GM21423 (cell line): ENCODE measurements around the gene MTF2.

Source experiments
- ATAC-seq: cut with Tn5 transposase; IDR thresholded peaks from one replicate; pipeline ENCODE4 v1.9.1; 2021; ENCODE audit warnings: mild to moderate bottlenecking, moderate library complexity; ENCODE audit not compliant: unreplicated experiment

Gene MTF2

DNA sequence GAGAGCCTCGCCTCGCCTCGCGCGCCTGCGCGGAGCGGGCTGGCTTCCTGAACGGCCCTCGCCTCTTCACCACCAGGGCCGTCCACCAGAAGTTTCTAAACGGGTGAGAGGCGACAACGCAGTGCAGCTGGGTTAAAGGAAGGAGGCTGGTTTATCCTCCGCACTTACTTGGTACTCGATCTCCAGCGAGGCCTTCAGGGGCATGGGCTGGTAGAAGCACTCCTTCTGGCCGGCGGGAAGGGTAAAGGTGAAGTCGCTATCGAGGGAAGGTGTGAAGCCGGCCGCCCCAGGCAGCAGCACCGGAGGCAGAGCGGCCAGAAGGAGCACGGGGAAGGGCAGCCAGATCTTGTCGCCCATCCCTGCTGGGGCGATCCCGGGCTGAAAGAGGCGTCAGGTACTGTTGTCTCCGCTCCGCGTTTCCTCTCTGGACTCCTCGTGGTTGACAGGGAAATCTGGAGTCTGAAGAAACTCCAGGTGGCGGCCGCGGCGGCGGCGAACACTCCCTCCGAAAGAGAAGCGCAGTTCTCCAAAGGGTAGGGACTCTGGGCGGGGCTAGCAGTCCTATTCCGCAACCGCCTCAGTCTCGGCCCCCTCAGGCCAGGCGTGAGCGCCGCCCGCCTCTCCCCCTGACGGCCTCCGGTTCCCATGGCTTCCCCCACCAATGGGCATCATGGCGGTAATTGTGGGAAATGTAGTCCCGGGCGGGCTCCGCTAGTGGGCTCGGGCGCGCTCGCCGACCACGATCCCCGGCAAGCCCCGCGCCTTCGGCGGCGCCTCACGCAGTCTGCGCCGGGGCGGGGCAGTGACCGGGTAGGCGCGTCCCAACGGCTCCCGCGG, 101.0 kb downstream of the MTF2 start, which contains the start of gene TMED5:
TSS of gene TMED5 (minus strand) at position 528 of the 837 bp plus-strand sequence. CDS start at position 357, 171 bp downstream.
- peak; percentile 86 for ATAC-seq

DNA sequence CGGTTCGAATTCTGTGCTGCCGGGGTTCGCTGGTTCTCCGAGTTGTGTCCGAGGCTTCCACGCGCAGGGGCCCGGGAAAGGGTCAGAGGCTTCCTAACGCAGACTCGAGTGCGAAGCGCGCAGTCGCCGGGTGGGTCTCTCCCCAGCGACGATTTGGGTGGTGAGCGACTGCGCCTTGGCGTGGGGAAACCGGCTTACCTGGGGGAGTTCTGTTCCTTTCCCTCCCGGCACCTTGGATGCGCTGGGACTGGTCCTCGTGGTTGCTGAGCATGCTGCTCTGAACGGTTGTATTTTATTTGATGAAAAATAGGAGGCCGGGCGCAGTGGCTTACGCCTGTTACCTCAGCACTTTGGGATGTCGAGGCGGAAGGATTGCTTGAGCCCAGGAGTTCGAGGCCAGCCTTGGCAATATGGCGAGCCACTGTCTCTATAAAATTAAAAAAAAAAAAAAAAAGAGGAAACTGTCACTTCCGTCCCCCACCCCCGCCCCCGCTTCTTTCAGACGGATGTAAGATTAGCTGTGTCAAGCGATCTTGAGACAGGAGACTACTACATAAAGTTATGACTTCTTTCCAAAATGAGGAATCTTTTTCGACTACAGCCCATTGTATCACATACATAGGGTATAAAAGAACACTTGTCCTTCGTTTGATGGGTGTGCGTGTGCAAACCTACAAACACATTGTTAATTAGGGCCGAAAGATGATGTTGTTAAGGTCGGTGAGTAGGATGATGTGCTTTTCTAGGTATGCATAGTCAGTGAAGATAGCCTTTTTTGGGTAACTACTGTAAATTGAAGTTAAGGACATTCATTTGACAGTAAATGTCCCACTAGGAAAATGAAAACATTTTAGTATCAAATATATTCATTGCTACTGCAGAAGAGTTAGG, 101.9 kb downstream of the MTF2 start, which contains the start of gene CCDC18:
TSS of gene CCDC18 (plus strand) at position 2 of the 891 bp plus-strand sequence. CDS start 2,638 bp downstream, outside the sequence.
- no peak for ATAC-seq

DNA sequence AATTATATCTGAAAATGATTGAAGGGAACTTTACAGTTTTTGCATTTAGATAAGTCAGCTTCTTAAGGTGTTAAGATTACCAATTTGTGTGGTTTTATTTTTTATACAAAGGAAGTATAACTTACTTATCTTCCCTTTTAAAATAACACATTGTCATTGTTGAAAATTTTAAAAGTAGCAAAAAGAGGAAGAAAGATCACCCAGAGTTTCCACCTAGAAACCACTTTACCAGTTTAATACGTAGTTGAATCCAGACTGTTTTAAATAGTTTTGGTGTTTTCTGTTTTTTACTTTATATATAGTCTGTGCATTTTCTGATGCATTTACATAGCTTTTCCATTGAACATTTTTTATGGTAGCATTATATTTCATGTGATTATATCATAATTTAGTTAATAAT, 107.6 kb downstream of the MTF2 start:
- peak; percentile 37 for ATAC-seq
